Measurements from ENCODE around the gene CADM3.

Gene CADM3

DNA sequence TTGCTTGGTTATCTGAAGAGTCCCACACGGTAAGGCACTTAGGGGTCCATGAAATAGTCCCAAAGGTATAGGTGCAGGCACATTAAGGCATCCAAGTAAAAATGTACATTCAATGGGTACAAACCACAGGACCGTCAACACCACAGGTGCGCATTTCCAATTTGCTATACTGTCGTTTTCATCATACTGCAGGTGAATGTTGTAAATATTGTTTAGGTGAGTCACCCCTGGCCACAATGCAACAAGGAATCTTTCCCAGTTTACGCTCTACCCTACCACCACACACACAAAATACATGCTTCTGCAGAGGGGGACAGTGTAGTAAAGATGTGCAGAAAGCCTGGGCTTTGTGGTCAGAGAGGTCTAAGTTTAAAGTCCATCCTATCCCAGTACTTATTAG, 13.7 kb downstream of the CADM3 start:
- Histone ChIP-seq H3K9me3 (ENCODE audit: control extremely low read depth in 1 of 5, control insufficient read depth in 4 of 5, insufficient read depth in 2 of 5, low read depth in 1 of 5, low read length in 4 of 5) (no peaks in the 10 kb centered on the region), H3K4me1 (ENCODE audit: control extremely low read depth in 1 of 4, control insufficient read depth in 4 of 4, insufficient read depth in 4 of 4, low read length in 3 of 4) (peaks cover 0 to 10% (median 5%) of the 10 kb centered on the region in 4 experiments), H3K4me3 (ENCODE audit: control insufficient read depth in 1 of 7, extremely low read depth in 1 of 7, insufficient read depth in 4 of 7, low read depth in 2 of 7, low read length in 6 of 7) (no peak overlapping the region), H3K27ac (ENCODE audit: insufficient read depth in 1 of 2, low read depth in 1 of 2, low read length in 2 of 2, poor library complexity in 1 of 2, severe bottlenecking in 2 of 2) (no peak overlapping the region), H3K36me3 (ENCODE audit: control insufficient read depth in 4 of 4, insufficient read depth in 4 of 4, low read length in 3 of 4) (no peaks in the 10 kb centered on the region), H3K27me3 (replicated peaks in 2 of 5; ENCODE audit: control insufficient read depth in 4 of 5, insufficient read depth in 5 of 5, low read length in 4 of 5) (peaks cover 22 to 61% (median 37%) of the 10 kb centered on the region in 5 experiments)
- 100% methylated on average over 1 of the region's 5 CpGs for WGBS (ENCODE audit: insufficient coverage)
- ChIA-PET CTCF (interaction anchor here (2.8 kb wide), 1 partner anchor 24 kb away, joined by 15 read pairs; no protein-coding TSS in a partner anchor), POLR2A (no interaction called here)
- DNase-seq, result no peak

DNA sequence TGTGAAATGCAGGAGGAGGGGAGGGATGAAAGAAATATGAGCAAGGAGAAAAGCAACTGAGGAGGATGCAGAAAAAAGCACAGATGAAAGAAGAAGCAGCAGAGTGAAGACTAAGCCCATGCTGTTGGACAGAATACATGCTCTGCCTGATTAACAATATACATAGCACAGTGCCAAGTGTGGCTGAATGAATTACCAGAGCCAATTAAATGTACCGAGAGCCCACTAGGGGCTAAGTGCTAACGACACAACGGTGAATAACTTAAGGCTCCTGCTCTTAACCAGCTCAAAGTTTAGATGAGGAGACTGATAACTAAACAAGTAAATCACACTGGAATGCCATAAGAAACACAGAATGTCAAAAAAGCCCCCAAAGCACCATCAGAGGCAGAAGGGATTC, 15.6 kb downstream of the CADM3 start:
- Histone ChIP-seq H3K36me3 (ENCODE audit: control insufficient read depth in 4 of 4, insufficient read depth in 4 of 4, low read length in 3 of 4) (no peaks in the 10 kb centered on the region), H3K4me1 (ENCODE audit: control extremely low read depth in 1 of 4, control insufficient read depth in 4 of 4, insufficient read depth in 4 of 4, low read length in 3 of 4) (peaks cover 0 to 10% (median 5%) of the 10 kb centered on the region in 4 experiments), H3K27me3 (replicated peaks in 2 of 5; ENCODE audit: control insufficient read depth in 4 of 5, insufficient read depth in 5 of 5, low read length in 4 of 5) (peaks cover 15 to 51% (median 31%) of the 10 kb centered on the region in 5 experiments), H3K4me3 (ENCODE audit: control insufficient read depth in 1 of 7, extremely low read depth in 1 of 7, insufficient read depth in 4 of 7, low read depth in 2 of 7, low read length in 6 of 7) (no peak overlapping the region), H3K27ac (ENCODE audit: insufficient read depth in 1 of 2, low read depth in 1 of 2, low read length in 2 of 2, poor library complexity in 1 of 2, severe bottlenecking in 2 of 2) (no peak overlapping the region), H3K9me3 (ENCODE audit: control extremely low read depth in 1 of 5, control insufficient read depth in 4 of 5, insufficient read depth in 2 of 5, low read depth in 1 of 5, low read length in 4 of 5) (no peaks in the 10 kb centered on the region)
- WGBS (ENCODE audit: insufficient coverage), result 100% methylated on average over 2 of the region's 3 CpGs
- CTCF ChIA-PET, result interaction anchor here (1.7 kb wide), 1 partner anchor 27 kb away, joined by 7 read pairs; no protein-coding TSS in a partner anchor
- POLR2A ChIA-PET, result no interaction called here
- no peak for DNase-seq

DNA sequence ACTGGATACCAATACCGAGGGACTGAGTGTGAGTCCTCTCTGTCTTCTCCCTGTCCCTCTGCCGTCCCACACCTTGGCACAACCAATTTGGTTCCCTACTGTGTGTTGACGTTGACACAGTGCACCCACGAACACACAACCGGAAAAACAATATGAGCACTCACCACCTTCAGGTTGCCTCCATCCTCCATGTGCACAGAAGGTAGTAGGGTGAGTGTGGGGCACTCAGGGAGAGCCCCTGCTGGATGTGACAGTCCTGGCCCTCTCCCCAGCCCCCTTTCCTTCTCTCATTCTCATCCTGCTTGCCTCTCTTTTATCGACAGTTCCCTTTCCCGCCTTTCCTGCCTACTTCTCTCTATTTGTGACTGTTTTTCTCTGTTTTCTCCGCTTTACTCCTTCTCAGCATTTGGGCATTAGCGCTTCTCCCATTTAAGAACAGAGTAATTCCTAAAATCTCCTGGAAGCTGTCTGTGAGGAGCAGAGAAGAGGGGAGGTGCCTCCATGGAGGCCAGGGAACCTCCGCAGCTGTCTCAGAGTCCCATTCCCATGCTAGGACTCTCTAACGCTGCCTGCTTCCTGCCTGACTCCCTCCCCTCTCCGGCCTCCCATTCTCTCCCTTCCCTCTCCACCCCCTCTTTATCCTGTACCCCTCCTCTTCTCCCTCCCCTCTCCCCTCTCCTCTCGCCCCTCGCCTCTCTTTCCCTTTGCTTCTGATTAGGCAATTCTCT, 16.4 kb downstream of the CADM3 start:
- Histone ChIP-seq H3K4me3 (ENCODE audit: control insufficient read depth in 1 of 7, extremely low read depth in 1 of 7, insufficient read depth in 4 of 7, low read depth in 2 of 7, low read length in 6 of 7) (peak overlapping the region in 5 of 7 experiments; percentile 8 to 59 (median 27)), H3K36me3 (ENCODE audit: control insufficient read depth in 4 of 4, insufficient read depth in 4 of 4, low read length in 3 of 4) (no peaks in the 10 kb centered on the region), H3K27ac (ENCODE audit: insufficient read depth in 1 of 2, low read depth in 1 of 2, low read length in 2 of 2, poor library complexity in 1 of 2, severe bottlenecking in 2 of 2) (no peak overlapping the region), H3K27me3 (replicated peaks in 2 of 5; ENCODE audit: control insufficient read depth in 4 of 5, insufficient read depth in 5 of 5, low read length in 4 of 5) (peaks cover 14 to 50% (median 29%) of the 10 kb centered on the region in 5 experiments), H3K9me3 (ENCODE audit: control extremely low read depth in 1 of 5, control insufficient read depth in 4 of 5, insufficient read depth in 2 of 5, low read depth in 1 of 5, low read length in 4 of 5) (no peaks in the 10 kb centered on the region), H3K4me1 (ENCODE audit: control extremely low read depth in 1 of 4, control insufficient read depth in 4 of 4, insufficient read depth in 4 of 4, low read length in 3 of 4) (peaks cover 0 to 10% (median 5%) of the 10 kb centered on the region in 4 experiments)
- ChIA-PET POLR2A (no interaction called here), CTCF (interaction anchor here (0.8 to 1.7 kb wide), 4 partner anchors 10 to 27 kb away, joined by 3 to 8 read pairs (median 6); no protein-coding TSS in a partner anchor)
- no peak for DNase-seq
- WGBS (ENCODE audit: insufficient coverage), result 41% methylated on average over 7 of the region's 14 CpGs

DNA sequence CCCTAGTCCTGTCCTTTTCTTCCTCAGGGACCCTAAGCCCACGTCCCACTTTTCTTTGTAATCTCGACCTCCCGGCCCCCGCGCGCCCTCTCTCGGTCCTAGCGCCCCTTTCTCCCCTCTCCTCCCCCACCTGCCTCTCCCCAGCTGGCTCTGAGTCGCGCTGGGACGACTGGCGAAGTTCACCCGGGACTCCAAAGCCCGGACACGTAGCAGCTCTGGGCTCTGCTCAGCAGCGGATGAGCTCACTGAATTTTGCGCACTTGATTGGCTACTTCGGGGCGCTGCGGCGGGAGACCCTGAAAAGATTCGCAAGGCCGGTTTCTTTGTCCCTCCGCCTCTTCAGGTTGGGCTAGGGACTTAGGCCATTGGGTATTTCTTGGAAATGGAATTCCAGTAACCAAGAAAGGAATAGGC, 17.0 kb downstream of the CADM3 start:
- 0% methylated on average over 23 of the region's 24 CpGs for WGBS (ENCODE audit: insufficient coverage)
- ChIA-PET POLR2A (interaction anchor here (0.6 kb wide), 1 partner anchor 8 kb away, joined by 4 read pairs; no protein-coding TSS in a partner anchor), CTCF (interaction anchor here (0.8 to 1.7 kb wide), 4 partner anchors 10 to 26 kb away, joined by 3 to 8 read pairs (median 6); no protein-coding TSS in a partner anchor)
- Histone ChIP-seq H3K36me3 (ENCODE audit: control insufficient read depth in 4 of 4, insufficient read depth in 4 of 4, low read length in 3 of 4) (no peaks in the 10 kb centered on the region), H3K4me3 (ENCODE audit: control insufficient read depth in 1 of 7, extremely low read depth in 1 of 7, insufficient read depth in 4 of 7, low read depth in 2 of 7, low read length in 6 of 7) (peak overlapping the region in 6 of 7 experiments; percentile 3 to 59 (median 18)), H3K4me1 (ENCODE audit: control extremely low read depth in 1 of 4, control insufficient read depth in 4 of 4, insufficient read depth in 4 of 4, low read length in 3 of 4) (peaks cover 0 to 10% (median 5%) of the 10 kb centered on the region in 4 experiments), H3K9me3 (ENCODE audit: control extremely low read depth in 1 of 5, control insufficient read depth in 4 of 5, insufficient read depth in 2 of 5, low read depth in 1 of 5, low read length in 4 of 5) (no peaks in the 10 kb centered on the region), H3K27me3 (replicated peaks in 2 of 5; ENCODE audit: control insufficient read depth in 4 of 5, insufficient read depth in 5 of 5, low read length in 4 of 5) (peaks cover 14 to 50% (median 29%) of the 10 kb centered on the region in 5 experiments), H3K27ac (ENCODE audit: insufficient read depth in 1 of 2, low read depth in 1 of 2, low read length in 2 of 2, poor library complexity in 1 of 2, severe bottlenecking in 2 of 2) (no peak overlapping the region)
- DNase-seq, result peak; percentile 52 to 63 (median 61)

DNA sequence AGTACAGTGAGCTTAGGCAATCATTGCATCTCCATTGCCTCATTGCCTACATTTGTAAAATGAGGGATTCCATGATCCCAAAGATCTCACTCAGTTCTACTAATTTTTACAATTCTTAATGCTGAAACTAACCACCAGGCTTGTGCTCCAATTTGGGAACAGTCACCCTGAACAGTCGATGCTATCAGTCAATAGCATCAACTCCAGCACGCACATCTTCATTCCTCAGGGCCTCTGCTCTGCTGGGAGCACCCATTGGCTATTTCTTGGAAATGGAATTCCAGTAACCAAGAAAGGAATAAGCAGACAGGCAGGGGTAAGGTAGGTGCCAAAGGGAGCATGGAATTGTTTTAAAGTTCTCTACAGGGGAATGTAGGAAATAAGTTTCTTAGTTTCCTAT, 19.0 kb downstream of the CADM3 start:
- WGBS (ENCODE audit: insufficient coverage), result 100% methylated on average over 1 of the region's 2 CpGs
- peaks cover 12 to 45% (median 25%) of the 10 kb centered on the region in 5 experiments for H3K27me3 ChIP-seq (replicated peaks in 2 of 5; ENCODE audit: control insufficient read depth in 4 of 5, insufficient read depth in 5 of 5, low read length in 4 of 5)
- H3K4me1 ChIP-seq (ENCODE audit: control extremely low read depth in 1 of 4, control insufficient read depth in 4 of 4, insufficient read depth in 4 of 4, low read length in 3 of 4), result peaks cover 0 to 10% (median 5%) of the 10 kb centered on the region in 4 experiments
- no peak for DNase-seq
- H3K27ac ChIP-seq (ENCODE audit: insufficient read depth in 1 of 2, low read depth in 1 of 2, low read length in 2 of 2, poor library complexity in 1 of 2, severe bottlenecking in 2 of 2), result no peak overlapping the region
- ChIA-PET POLR2A (no interaction called here), CTCF (no interaction called here)
- no peaks in the 10 kb centered on the region for H3K9me3 ChIP-seq (ENCODE audit: control extremely low read depth in 1 of 5, control insufficient read depth in 4 of 5, insufficient read depth in 2 of 5, low read depth in 1 of 5, low read length in 4 of 5)
- no peaks in the 10 kb centered on the region for H3K36me3 ChIP-seq (ENCODE audit: control insufficient read depth in 4 of 4, insufficient read depth in 4 of 4, low read length in 3 of 4)
- H3K4me3 ChIP-seq (ENCODE audit: control insufficient read depth in 1 of 7, extremely low read depth in 1 of 7, insufficient read depth in 4 of 7, low read depth in 2 of 7, low read length in 6 of 7), result no peak overlapping the region

DNA sequence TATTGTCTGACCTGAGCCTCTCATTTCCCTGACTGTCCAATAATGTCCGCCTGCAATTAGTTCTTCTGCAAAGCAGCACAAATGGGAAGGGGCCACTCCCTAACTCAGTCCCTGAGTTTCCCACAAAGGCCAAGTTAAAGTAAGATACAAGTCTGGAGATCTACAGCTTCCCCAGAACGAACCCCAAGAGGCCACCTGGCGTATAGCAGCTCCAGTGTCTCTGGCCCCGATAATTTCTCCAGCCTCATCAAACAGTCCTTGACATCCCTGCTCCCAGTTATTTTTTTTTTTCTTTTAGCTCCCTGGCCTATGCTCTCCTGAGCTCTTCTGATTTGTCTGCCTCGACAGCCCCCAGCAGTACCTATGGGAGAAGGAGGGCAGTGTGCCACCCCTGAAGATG, 25.1 kb downstream of the CADM3 start:
- no peaks in the 10 kb centered on the region for H3K9me3 ChIP-seq (ENCODE audit: control extremely low read depth in 1 of 5, control insufficient read depth in 4 of 5, insufficient read depth in 2 of 5, low read depth in 1 of 5, low read length in 4 of 5)
- ChIA-PET POLR2A (interaction anchor here (0.6 kb wide), 1 partner anchor 8 kb away, joined by 4 read pairs; no protein-coding TSS in a partner anchor), CTCF (interaction anchor here (0.7 to 11.3 kb wide), 12 partner anchors 12 to 1452 kb away, joined by 3 to 198 read pairs (median 4); partner anchors contain the start of gene ACKR1)
- WGBS (ENCODE audit: insufficient coverage), result 86% methylated on average over 4 of the region's 5 CpGs
- no peak for DNase-seq
- H3K4me1 ChIP-seq (ENCODE audit: control extremely low read depth in 1 of 4, control insufficient read depth in 4 of 4, insufficient read depth in 4 of 4, low read length in 3 of 4), result peaks cover 0 to 34% (median 20%) of the 10 kb centered on the region in 4 experiments
- H3K27ac ChIP-seq (ENCODE audit: insufficient read depth in 1 of 2, low read depth in 1 of 2, low read length in 2 of 2, poor library complexity in 1 of 2, severe bottlenecking in 2 of 2), result no peak overlapping the region
- H3K4me3 ChIP-seq (ENCODE audit: control insufficient read depth in 1 of 7, extremely low read depth in 1 of 7, insufficient read depth in 4 of 7, low read depth in 2 of 7, low read length in 6 of 7), result no peak overlapping the region
- H3K27me3 ChIP-seq (replicated peaks in 2 of 5; ENCODE audit: control insufficient read depth in 4 of 5, insufficient read depth in 5 of 5, low read length in 4 of 5), result peaks cover 0 to 2% (median 0%) of the 10 kb centered on the region in 5 experiments
- H3K36me3 ChIP-seq (ENCODE audit: control insufficient read depth in 4 of 4, insufficient read depth in 4 of 4, low read length in 3 of 4), result no peaks in the 10 kb centered on the region
